Measurements from ENCODE around the gene TNS3.

GRCh38 chr7:47609803-47610452, 28.0 kb upstream of the TNS3 start:
- no peak for TF ChIP-seq EZH2 (IDR thresholded peaks at IDR 0.05; ENCODE audit: borderline replicate concordance, low read length)
- no peak for TF ChIP-seq CTCF (conservative IDR thresholded peaks at IDR 0.05 in 1 of 2, IDR thresholded peaks at IDR 0.05 in 1 of 2; ENCODE audit: extremely low read depth in 1 of 2, insufficient read depth in 1 of 2, low read depth in 1 of 2, low read length in 2 of 2)
